H1 (cell line): ENCODE measurements around the gene PRKN. TPM values are rescaled to one million over a fixed set of nuclear protein-coding genes. Genes with fewer than 3 reads are reported as not detected.

Experiments used
- BACH1 ChIP-seq: IDR thresholded peaks from 2 replicates; pipeline ENCODE4 v1.6.1; 2012; ENCODE audit warnings: low read length, improper control_type of control experiment
- CBX8 ChIP-seq: fragments of 300-800, 300-1000 bp; sonication (generic); IDR thresholded peaks from 2 replicates; pipeline ENCODE4 v1.7.1; 2016; ENCODE audit warnings: low read depth, low read length, borderline replicate concordance
- CEBPB ChIP-seq: IDR thresholded peaks from 2 replicates; pipeline ENCODE4 v1.6.1; 2012; ENCODE audit warnings: low read depth, low read length
- CHD1 ChIP-seq: IDR thresholded peaks from 2 replicates; pipeline ENCODE4 v1.6.1; 2012; ENCODE audit warnings: low read depth, low read length, improper control_type of control experiment
- CHD7 ChIP-seq: fragments of 300-600 bp; sonication (generic); IDR thresholded peaks from 2 replicates; pipeline ENCODE4 v1.7.1; 2012; ENCODE audit warnings: low read length, moderate library complexity, mild to moderate bottlenecking, inconsistent platforms; ENCODE audit not compliant: insufficient replicate concordance
- KDM4A ChIP-seq: IDR thresholded peaks from one replicate; pipeline ENCODE4 v1.7.1; 2012; ENCODE audit warnings: low read depth, mild to moderate bottlenecking, moderate library complexity, low read length, inconsistent platforms; ENCODE audit not compliant: severe bottlenecking
- NANOG ChIP-seq: IDR thresholded peaks from 2 replicates; pipeline ENCODE4 v1.6.1; 2011; ENCODE audit warnings: low read length, low read depth, mild to moderate bottlenecking, inconsistent platforms; ENCODE audit not compliant: insufficient read depth, poor library complexity, severe bottlenecking
- SIN3A ChIP-seq, 2 experiments: IDR thresholded peaks in 1 of 2; conservative IDR thresholded peaks in 1 of 2; 2 replicates each; pipeline ENCODE4 v1.6.1; 2011 to 2012; ENCODE audit warnings: low read length in 2 of 2, improper control_type of control experiment in 1 of 2, low read depth in 1 of 2, mild to moderate bottlenecking in 1 of 2
- SP2 ChIP-seq: IDR thresholded peaks from 2 replicates; pipeline ENCODE4 v1.6.1; 2012; ENCODE audit warnings: mild to moderate bottlenecking, low read length, inconsistent platforms
- ZNF274 ChIP-seq: IDR thresholded peaks from 2 replicates; pipeline ENCODE4 v1.7.0; 2012; ENCODE audit warnings: low read length, borderline replicate concordance; ENCODE audit errors: extremely low read depth
- polyA plus RNA-seq, 7 experiments: library from polyadenylated mRNA; depleted of rRNA in 3 of 7; stranded (reverse) in 5 of 7; unstranded in 2 of 7; fragments of >200 nt in 5 of 7; fragments of 200-250 nt in 2 of 7; gene quantifications; 1 replicate in 5 of 7; 2 replicates in 1 of 7; 4 replicates in 1 of 7; pipeline versions ENCODE4 v1.2.1 to v1.2.3, GENCODE V29; 2011 to 2013; ENCODE audit warnings: missing spikeins in 2 of 7, mixed read lengths in 2 of 7
- total RNA-seq: library from RNA; stranded (reverse); fragmentation: NEBNext Ultra II Directional; extraction: Animal tissue kit (Norgen Biotek cat#: 25700); gene quantifications from 2 replicates; pipeline ENCODE4 v1.2.1, GENCODE V29; 2021

The PRKN gene
- total and polyA plus RNA-seq, 2 of the 8 experiments (the other 6 are each of a cell fraction or from before 2014, with no cell fraction given) = 0.13 to 0.29 TPM

GRCh38 chr6:162181741-162182401 lies 545.7 kb downstream of the PRKN start (continued):
- TF ChIP-seq CHD7 = no peak
- no peak for TF ChIP-seq KDM4A
- no peak for TF ChIP-seq ZNF274
- no peak for TF ChIP-seq CBX8
- TF ChIP-seq SIN3A (conservative IDR thresholded peaks at IDR 0.05 in 1 of 2, IDR thresholded peaks at IDR 0.05 in 1 of 2; ENCODE audit: low read depth in 1 of 2, low read length in 2 of 2) = no peak
- TF ChIP-seq CHD1 = no peak
- no peak for TF ChIP-seq BACH1
- no peak for TF ChIP-seq SP2
- no peak for TF ChIP-seq CEBPB
- no peak for TF ChIP-seq NANOG
